Central memory CD4-positive, alpha-beta T cell (primary cell): Measurements from ENCODE around the gene SUGP2.
"Not testable (repeated sequence)": the region's sequence is repeated elsewhere in the genome, so short reads cannot be mapped to it uniquely, and the experiment has no call there.

Source experiments
- DNase-seq: peaks from one replicate; pipeline ENCODE4 v3.0.0; 2022

SUGP2 gene

GRCh38 chr19:18987456-18987855, 45.9 kb downstream of the SUGP2 start:
- no peak for DNase-seq

GRCh38 chr19:18985257-18985656, 48.1 kb downstream of the SUGP2 start:
- DNase-seq, result no peak

DNA sequence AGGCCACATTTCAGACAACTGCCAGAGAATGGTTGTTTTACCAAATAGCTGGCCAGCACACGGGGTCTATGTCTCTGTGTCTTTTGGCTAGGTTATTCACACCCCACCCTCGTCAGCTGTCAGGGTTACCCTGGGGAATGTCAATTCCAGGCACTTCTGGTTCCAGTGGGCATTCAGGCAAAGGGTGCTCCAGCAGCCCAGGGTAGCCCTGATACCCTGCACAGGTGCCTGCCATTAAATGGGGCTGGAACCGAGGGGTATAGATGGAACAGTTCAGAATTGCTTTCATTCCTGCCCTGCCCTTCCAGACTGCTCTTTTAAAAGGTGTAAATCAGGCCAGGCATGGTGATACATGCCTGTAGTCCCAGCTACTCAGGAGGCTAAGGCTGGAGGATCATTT, 49.1 kb downstream of the SUGP2 start:
- no peak for DNase-seq

DNA sequence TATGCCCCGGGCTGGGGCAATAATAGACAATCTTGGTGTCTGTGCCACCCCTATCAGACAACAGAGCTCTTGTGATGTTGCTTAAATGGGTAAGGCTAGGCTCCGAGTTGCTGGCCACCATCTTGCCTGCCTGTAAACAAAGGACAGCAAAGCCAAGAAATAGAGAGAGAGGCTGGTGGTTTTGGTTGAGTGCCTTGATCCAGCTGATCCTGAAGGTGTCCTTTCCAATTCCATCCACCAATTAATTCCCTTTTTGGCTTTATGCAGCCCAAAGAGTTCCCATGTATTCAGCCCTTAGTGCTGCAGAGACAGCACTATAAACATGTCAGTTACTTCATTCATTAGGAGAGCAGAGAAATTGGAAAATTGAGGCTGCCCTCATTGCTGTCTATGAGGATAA, 50.6 kb downstream of the SUGP2 start:
- no peak for DNase-seq

DNA sequence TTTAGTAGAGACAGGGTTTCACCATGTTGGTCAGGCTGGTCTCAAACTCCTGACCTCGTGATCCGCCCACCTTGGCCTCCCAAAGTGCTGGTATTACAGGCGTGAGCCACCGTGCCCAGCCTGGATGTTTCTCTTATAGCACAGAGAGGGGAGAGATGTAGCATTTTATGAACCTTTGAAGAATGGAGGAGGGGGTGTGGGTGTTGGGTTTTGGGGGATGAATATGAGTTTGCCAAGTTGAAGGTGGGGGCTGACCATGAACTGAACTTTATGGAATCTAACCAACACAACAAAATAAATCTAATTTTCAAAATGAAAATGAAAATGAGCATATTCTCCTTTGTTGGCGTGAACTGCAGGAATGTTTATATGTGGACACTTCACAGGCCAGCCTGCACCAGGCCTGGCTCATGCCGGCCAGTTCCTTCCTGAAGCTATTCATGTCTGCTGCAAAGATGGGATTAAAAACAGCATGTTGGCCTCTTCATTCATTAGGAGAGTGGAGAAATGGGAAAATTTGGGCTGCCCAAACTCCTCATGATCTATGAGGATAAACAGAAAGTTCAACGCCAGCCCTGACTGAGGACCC, 52.8 kb downstream of the SUGP2 start:
- DNase-seq, result no peak

DNA sequence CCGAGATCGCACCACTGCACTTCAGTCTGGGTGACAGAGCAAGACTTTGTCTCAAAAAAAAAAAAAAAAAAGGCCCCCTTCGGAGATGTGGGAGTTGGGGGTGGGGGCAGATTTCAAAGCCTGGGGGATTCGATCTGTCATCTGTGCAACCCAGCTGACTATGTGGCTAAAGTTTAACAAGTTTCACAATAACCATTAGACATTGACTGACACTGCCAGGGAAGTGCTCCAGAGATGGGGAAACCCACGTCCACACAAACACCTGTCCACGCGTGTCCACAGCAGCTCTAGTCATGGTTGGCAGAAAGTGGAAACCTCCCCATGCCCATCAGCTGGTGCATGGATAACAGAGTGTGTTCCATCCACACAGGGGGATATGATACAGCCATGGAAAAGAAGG, 54.7 kb downstream of the SUGP2 start:
- DNase-seq, result no peak

DNA sequence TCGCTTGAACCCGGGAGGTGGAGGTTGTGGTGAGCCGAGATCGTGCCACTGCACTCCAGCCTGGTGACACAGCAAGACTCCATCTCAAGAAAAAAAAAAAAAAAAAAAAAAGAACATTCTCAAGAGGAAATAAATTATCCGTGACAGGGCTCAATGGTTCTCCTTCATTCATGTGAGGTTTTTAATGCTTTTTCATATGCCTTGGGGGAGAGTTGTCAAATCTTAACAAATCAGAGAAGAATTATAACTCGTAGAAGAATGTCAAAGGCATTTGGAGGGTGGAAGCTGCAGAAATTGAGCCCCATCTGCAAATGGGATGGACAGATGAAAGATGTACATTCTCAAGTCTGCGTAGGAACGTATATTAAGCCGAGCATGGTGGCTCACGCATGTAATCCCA, 57.4 kb downstream of the SUGP2 start:
- no peak for DNase-seq

GRCh38 chr19:18975011-18975410, 58.3 kb downstream of the SUGP2 start:
- no peak for DNase-seq

- no peak for DNase-seq
Measured at GRCh38 chr19:18972851-18973250, 60.5 kb downstream of the SUGP2 start.

GRCh38 chr19:18972301-18972811, 61.0 kb downstream of the SUGP2 start:
- DNase-seq, result no peak

- no peak for DNase-seq
Measured at GRCh38 chr19:18969931-18970659, 63.2 kb downstream of the SUGP2 start.

DNA sequence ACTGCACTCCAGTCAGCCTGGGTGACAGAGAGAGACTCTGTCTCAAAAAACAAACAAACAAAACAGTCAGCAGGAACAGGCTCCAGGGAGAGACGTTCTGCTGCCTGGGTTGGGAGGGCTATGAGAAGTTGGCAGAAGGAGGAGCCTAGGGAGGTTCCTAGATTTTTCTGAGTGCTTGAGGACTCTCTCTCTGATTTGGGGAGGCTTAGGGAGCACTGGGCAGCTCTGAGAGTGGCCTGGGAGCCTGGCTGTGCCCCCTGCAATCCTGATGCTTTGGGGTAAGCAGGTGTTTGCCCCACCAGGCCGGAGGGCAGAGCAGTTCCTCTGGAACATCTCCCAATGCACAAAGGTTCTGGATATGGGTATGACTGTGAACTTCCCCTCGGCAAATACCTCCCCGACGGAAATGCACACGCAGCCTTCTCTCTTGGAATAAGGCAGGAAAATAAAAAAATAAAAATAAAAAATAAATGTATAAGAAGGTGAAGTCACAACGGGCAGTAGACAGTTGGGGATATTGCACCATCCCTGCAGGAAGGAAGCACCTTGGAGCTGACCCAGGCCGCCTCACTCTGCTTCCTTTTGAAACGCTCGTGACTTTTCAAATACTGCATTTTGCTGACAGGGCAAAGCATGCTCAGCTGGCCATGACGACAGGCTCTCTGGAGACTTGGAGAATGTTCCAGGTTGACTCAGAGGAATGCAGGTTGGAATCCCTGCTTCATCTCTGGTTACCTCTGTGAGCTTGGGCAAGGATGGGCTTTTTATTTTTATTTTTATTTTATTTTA, 65.8 kb downstream of the SUGP2 start:
- DNase-seq, result no peak

- no peak for DNase-seq
Measured at GRCh38 chr19:18966307-18966706, 67.0 kb downstream of the SUGP2 start.

DNA sequence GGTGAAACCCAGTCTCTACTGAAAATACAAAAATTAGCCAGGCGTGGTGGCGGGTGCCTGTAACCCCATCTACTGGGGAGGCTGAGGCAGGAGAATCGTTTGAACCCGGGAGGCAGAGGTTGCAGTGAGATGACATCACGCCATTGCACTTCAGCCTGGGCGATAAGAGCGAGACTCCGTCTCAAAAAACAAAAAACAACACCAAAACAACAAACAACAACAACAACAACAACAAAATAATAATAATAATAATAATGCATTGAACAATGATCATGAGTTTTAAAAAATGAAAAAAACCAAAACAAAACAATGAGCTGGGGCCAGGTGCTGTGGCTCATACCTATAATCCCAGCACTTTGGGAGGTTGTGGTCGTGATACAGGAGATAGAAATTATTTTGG, 69.2 kb downstream of the SUGP2 start:
- no peak for DNase-seq

GRCh38 chr19:18961767-18962620, 71.3 kb downstream of the SUGP2 start:
- DNase-seq, result no peak

- DNase-seq, result no peak
Measured at GRCh38 chr19:18960370-18960769, 72.9 kb downstream of the SUGP2 start.

- DNase-seq, result no peak
Measured at GRCh38 chr19:18955042-18955441, 78.3 kb downstream of the SUGP2 start.

DNA sequence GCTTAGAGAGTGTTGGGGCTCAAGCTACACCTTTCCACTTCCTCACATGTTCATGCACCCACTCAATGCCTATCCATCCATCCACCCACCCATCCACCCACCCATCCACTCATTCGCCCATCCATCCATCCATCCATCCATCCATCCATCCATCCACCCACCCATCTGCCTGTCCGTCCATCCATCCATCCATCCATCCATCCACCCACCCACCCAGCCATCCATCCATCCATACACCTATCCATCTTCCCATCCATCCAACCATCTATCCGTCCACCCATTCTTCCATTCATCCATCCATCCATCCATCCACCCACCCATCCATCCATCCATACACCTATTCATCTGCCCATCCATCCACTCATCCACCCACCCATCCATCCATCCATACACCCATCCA, 79.2 kb downstream of the SUGP2 start:
- no peak for DNase-seq

GRCh38 chr19:18952364-18953003, 80.8 kb downstream of the SUGP2 start:
- DNase-seq, result not testable (repeated sequence)

DNA sequence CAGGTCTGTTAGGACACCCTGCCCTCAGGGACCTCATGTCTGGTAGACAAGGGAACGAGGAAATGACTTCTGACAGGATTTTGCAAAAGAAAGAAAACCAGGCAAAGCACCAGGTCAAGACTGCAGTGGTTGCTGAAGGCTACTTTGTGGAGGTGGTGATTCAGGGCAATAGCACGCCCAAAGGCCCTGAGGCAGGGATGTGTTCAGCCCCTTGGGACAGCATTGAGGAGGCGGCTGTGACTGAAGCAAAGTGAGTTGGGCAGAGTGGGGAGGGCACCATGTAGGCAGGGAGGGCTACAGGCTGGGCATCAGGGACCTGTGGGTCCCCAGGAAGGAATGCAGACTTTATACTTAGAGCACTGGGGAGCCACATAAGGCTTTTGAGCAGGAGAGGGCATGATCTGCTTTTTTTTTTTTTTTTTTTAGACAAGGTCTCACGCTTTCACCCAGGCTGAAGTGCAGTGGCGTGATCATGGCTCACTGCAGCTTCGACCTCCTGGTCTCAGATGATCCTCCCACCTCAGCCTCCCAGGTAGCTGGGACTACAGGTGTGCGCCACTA, 81.5 kb downstream of the SUGP2 start:
- no peak for DNase-seq

DNA sequence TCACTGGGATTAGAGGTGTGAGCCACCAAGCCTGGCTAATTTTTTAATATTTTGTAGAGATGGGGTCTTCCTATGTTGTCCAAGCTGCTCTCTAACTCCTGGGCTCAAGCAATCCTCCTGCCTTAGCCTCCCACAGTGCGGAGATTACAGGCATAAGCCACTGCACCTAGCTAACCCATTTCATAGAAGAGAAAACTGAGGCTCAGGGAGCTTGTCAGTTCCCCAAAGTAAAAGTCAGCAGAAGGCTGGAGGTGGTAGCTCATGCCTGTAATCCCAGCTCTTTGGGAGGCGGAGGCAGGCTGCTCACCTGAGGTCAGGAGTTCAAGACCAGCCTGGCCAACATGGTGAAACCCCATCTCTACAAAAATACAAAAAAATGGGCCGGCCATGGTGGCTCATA, 83.5 kb downstream of the SUGP2 start:
- no peak for DNase-seq

DNA sequence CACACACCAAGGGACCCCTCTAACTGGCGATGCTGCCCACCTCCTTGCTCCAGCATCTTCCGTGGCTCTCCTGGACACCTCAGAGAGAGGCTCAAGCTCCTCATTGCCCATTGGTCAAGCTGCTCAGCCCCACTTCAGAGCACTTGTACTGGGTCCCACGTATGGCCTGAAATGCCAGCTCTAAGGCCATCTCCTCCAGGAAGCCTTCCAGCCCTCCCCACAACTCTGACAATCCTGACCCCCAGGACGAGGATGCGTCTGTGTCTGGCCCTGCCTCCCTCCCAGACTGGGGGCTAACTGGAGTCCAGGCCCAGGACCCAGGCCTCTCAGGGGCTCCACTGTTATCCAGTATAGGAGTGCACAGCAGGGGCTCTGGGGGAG, 84.4 kb downstream of the SUGP2 start:
- DNase-seq, result no peak
